GM18499 (cell line): ENCODE results near the gene IKZF5.

Experiments
- ATAC-seq: cut with Tn5 transposase; IDR thresholded peaks from one replicate; pipeline ENCODE4 v1.9.1; 2021; ENCODE audit warnings: moderate number of reproducible peaks; ENCODE audit not compliant: insufficient read depth, unreplicated experiment

IKZF5 gene

GRCh38 chr10:123008355-123009104 is at the start of gene IKZF5, which contains the start of gene ACADSB:
Gene IKZF5 (minus strand): TSS chr10:123008795. CDS start chr10:122998625, 10,170 bp downstream.
Gene ACADSB (plus strand): TSS chr10:123009006. CDS start chr10:123009030, 24 bp downstream.
- ATAC-seq = peak; percentile 80

GRCh38 chr10:123057968-123058367 is 49.4 kb upstream of the IKZF5 start:
- ATAC-seq = no peak

- ATAC-seq = no peak
Observed at GRCh38 chr10:123045961-123046731, 37.6 kb upstream of the IKZF5 start.

GRCh38 chr10:123044391-123044790 is 35.8 kb upstream of the IKZF5 start:
- ATAC-seq = no peak

- no peak for ATAC-seq
Observed at GRCh38 chr10:123043409-123043925, 34.9 kb upstream of the IKZF5 start.

GRCh38 chr10:123042708-123043408 is 34.3 kb upstream of the IKZF5 start:
- ATAC-seq = no peak

- ATAC-seq = no peak
Observed at GRCh38 chr10:123039632-123039930, 31.0 kb upstream of the IKZF5 start.

GRCh38 chr10:123038782-123039631 is 30.4 kb upstream of the IKZF5 start:
- ATAC-seq = no peak

GRCh38 chr10:123035467-123036086 is 27.0 kb upstream of the IKZF5 start:
- ATAC-seq = no peak

- no peak for ATAC-seq
Observed at GRCh38 chr10:123034332-123034731, 25.7 kb upstream of the IKZF5 start.

GRCh38 chr10:123031124-123031523 is 22.5 kb upstream of the IKZF5 start:
- no peak for ATAC-seq

- no peak for ATAC-seq
Observed at GRCh38 chr10:123027861-123028260, 19.3 kb upstream of the IKZF5 start.

GRCh38 chr10:123026302-123026701 is 17.7 kb upstream of the IKZF5 start:
- no peak for ATAC-seq

- no peak for ATAC-seq
Observed at GRCh38 chr10:123024540-123024939, 15.9 kb upstream of the IKZF5 start.

- no peak for ATAC-seq
Observed at GRCh38 chr10:123021517-123021916, 12.9 kb upstream of the IKZF5 start.

GRCh38 chr10:123019941-123020703 is 11.5 kb upstream of the IKZF5 start:
- ATAC-seq = no peak

GRCh38 chr10:123019264-123019663 is 10.7 kb upstream of the IKZF5 start:
- no peak for ATAC-seq

- ATAC-seq = no peak
Observed at GRCh38 chr10:123018531-123018930, 9.9 kb upstream of the IKZF5 start.
